ENCODE data around the gene DIS3L.
"Not testable (repeated sequence)": the region's sequence is repeated elsewhere in the genome, so short reads cannot be mapped to it uniquely, and the experiment has no call there.

Gene DIS3L

DNA sequence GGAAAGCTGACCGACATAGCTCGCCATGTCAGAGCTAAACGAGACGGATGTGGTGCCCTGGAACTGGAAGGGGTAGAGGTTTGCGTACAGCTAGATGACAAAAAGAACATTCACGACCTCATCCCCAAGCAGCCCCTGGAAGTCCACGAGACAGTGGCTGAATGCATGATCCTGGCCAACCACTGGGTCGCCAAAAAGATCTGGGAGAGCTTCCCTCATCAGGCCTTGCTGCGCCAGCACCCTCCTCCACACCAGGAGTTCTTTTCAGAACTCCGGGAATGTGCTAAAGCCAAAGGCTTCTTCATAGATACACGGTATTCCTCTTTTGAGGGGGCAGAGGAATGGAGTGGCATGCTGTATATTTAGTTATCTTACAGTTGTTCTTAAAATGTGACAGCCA is 32.7 kb downstream of the DIS3L start:
- Histone ChIP-seq H3K4me3 (ENCODE audit: low read depth, low read length) (no peak overlapping the region), H3K27me3 (ENCODE audit: control insufficient read depth, insufficient read depth, low read length) (no peaks in the 10 kb centered on the region), H3K9me3 (ENCODE audit: control insufficient read depth, insufficient read depth, low read length) (no peaks in the 10 kb centered on the region), H3K9ac (ENCODE audit: low read depth, low read length) (no peak overlapping the region), H3K27ac (ENCODE audit: low read depth, low read length) (no peak overlapping the region), H3K36me3 (ENCODE audit: control insufficient read depth, insufficient read depth, low read length) (peaks cover 79% of the 10 kb centered on the region), H3K4me1 (ENCODE audit: control insufficient read depth, insufficient read depth, low read length) (no peaks in the 10 kb centered on the region)

DNA sequence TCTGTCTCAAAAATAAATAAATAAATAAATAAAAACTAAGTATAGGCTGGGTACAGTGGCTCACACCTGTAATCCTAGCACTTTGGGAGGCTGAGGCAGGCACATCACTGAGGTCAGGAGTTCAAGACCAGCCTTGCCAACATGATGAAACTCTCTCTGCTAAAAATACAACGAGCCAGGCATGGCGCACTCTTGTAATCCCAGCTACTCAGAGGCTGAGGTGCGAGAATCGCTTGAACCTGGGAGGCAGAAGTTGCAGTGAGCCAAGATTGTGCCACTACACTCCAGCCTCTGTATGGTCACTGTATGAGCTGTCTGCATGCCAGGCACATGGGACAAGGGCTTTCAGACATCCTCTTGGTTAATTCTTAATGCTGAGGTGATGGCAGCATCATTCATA is 34.4 kb downstream of the DIS3L start:
- no peaks in the 10 kb centered on the region for H3K27me3 ChIP-seq (ENCODE audit: control insufficient read depth, insufficient read depth, low read length)
- no peak overlapping the region for H3K9ac ChIP-seq (ENCODE audit: low read depth, low read length)
- peaks cover 84% of the 10 kb centered on the region for H3K36me3 ChIP-seq (ENCODE audit: control insufficient read depth, insufficient read depth, low read length)
- H3K9me3 ChIP-seq (ENCODE audit: control insufficient read depth, insufficient read depth, low read length), result no peaks in the 10 kb centered on the region
- H3K4me3 ChIP-seq (ENCODE audit: low read depth, low read length), result no peak overlapping the region
- H3K27ac ChIP-seq (ENCODE audit: low read depth, low read length), result no peak overlapping the region
- no peaks in the 10 kb centered on the region for H3K4me1 ChIP-seq (ENCODE audit: control insufficient read depth, insufficient read depth, low read length)

DNA sequence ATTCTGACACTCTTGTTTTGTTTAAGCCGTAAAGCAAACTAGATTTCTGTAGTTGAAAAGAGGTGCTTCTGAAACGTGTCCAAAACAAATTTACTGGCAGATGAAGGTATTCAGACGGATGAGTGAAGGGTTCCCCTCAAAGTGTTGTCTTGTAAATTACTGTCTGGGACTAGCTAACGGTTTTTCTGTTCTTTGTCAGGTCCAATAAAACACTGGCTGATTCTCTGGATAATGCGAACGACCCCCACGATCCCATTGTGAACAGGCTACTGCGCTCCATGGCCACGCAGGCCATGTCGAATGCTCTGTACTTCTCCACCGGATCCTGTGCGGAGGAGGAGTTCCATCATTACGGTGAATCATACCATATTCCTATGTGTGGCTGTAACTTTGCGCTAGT is 35.4 kb downstream of the DIS3L start:
- no peak overlapping the region for H3K9ac ChIP-seq (ENCODE audit: low read depth, low read length)
- no peaks in the 10 kb centered on the region for H3K4me1 ChIP-seq (ENCODE audit: control insufficient read depth, insufficient read depth, low read length)
- no peaks in the 10 kb centered on the region for H3K9me3 ChIP-seq (ENCODE audit: control insufficient read depth, insufficient read depth, low read length)
- H3K4me3 ChIP-seq (ENCODE audit: low read depth, low read length), result no peak overlapping the region
- H3K27me3 ChIP-seq (ENCODE audit: control insufficient read depth, insufficient read depth, low read length), result no peaks in the 10 kb centered on the region
- H3K27ac ChIP-seq (ENCODE audit: low read depth, low read length), result no peak overlapping the region
- peaks cover 82% of the 10 kb centered on the region for H3K36me3 ChIP-seq (ENCODE audit: control insufficient read depth, insufficient read depth, low read length)

DNA sequence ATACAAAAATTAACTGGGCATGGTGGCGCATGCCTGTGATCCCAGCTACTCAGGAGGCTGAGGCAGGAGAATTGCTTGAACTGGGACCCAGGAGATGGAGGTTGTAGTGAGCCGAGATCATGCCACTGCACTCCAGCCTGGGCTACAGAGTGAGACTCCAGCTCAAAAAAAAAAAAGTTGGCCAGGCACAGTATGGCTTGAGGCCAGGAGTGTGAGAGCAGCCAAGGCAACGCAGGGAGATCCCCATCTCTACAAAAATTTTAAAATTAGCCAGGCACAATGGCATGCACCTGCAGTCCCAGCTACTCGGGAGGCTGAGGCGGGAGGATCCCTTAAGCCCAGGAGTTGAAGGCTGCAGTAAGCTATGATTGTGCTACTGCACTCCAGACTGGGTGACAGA is 55.2 kb downstream of the DIS3L start:
- H3K9ac ChIP-seq (ENCODE audit: low read depth, low read length); H3K4me1 ChIP-seq (ENCODE audit: control insufficient read depth, insufficient read depth, low read length); H3K27me3 ChIP-seq (ENCODE audit: control insufficient read depth, insufficient read depth, low read length); H3K27ac ChIP-seq (ENCODE audit: low read depth, low read length); H3K4me3 ChIP-seq (ENCODE audit: low read depth, low read length); H3K9me3 ChIP-seq (ENCODE audit: control insufficient read depth, insufficient read depth, low read length): not testable (repeated sequence)
- peaks cover 65% of the 10 kb centered on the region for H3K36me3 ChIP-seq (ENCODE audit: control insufficient read depth, insufficient read depth, low read length)

DNA sequence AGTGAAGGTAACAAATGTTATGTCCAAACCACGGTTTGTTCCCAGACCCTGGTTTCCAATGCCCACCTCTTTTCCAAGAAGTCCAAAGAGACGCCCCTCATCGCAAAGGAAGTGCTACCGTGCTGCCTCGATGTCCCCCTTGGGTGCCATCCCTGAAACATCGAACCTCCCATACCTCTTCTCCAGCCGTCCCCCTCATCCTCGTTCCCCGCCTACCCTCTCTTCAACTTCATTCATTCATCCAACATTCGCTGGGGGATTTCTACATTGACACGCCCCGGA is 62.6 kb downstream of the DIS3L start:
- H3K9ac ChIP-seq (ENCODE audit: low read depth, low read length), result peak overlapping the region; percentile 94
- H3K27me3 ChIP-seq (ENCODE audit: control insufficient read depth, insufficient read depth, low read length), result no peaks in the 10 kb centered on the region
- H3K27ac ChIP-seq (ENCODE audit: low read depth, low read length), result peak overlapping the region; percentile 77
- H3K9me3 ChIP-seq (ENCODE audit: control insufficient read depth, insufficient read depth, low read length), result no peaks in the 10 kb centered on the region
- 0 out of 2 replicates have a peak, but pooled peaks cover 6% of the 10 kb centered on the region for H3K4me1 ChIP-seq (ENCODE audit: control insufficient read depth, insufficient read depth, low read length)
- H3K36me3 ChIP-seq (ENCODE audit: control insufficient read depth, insufficient read depth, low read length), result peaks cover 18% of the 10 kb centered on the region
- peak overlapping the region; percentile 97 for H3K4me3 ChIP-seq (ENCODE audit: low read depth, low read length)

DNA sequence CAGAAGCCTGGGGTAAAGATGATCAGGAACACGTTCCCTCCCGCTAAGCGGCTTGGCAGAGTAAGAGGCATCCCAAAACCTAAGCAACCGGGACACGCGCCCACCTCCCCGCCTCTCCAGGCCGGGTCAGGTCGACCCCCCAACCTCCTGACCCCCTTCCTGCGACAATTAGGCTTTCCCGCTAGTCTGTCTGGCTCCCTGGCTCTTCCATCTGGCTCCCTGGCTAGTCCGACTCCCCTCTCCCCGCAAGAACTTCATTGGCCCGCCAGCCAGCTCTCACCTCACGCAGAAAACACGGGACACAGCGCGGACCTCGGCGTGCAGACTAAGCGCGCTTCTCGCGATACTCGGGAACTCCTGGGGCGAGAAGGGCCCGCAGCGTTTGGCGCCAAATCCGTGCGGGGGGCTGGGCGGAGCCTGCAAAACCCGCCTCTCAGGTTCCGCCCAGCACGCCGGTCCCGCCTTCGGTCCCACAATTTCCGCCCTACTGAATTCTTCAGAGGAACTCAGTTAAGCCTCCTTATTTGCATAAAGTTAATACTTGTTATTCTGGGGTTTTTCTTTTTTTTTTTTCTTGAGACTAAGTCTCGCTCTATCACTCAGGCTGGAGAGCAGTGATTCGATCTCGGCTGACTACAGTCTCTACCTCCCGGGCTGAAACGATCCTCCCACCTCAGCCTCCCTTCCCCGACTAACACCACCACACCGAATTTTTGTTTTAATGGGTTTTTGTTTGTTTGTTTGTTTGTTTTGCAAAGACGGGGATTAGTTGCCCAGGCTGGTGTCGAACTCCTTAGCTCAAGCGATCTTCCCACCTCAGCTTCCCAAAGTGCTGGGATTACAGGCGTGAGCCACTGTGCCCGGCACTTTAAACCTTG is 63.2 kb downstream of the DIS3L start, which contains the start of gene TIPIN:
TIPIN (minus strand) TSS at position 327 of the 878 bp plus-strand sequence. CDS start 3,738 bp downstream, outside the sequence.
- 0 out of 2 replicates have a peak, but pooled peaks cover 6% of the 10 kb centered on the region for H3K4me1 ChIP-seq (ENCODE audit: control insufficient read depth, insufficient read depth, low read length)
- H3K27ac ChIP-seq (ENCODE audit: low read depth, low read length), result peak within 1 kb of the TSS; percentile 77
- no peaks in the 10 kb centered on the region for H3K9me3 ChIP-seq (ENCODE audit: control insufficient read depth, insufficient read depth, low read length)
- H3K4me3 ChIP-seq (ENCODE audit: low read depth, low read length), result peak within 1 kb of the TSS; percentile 97
- peak within 1 kb of the TSS; percentile 94 for H3K9ac ChIP-seq (ENCODE audit: low read depth, low read length)
- no peaks in the 10 kb centered on the region for H3K27me3 ChIP-seq (ENCODE audit: control insufficient read depth, insufficient read depth, low read length)
- H3K36me3 ChIP-seq (ENCODE audit: control insufficient read depth, insufficient read depth, low read length), result peaks cover 13% of the 10 kb centered on the region

DNA sequence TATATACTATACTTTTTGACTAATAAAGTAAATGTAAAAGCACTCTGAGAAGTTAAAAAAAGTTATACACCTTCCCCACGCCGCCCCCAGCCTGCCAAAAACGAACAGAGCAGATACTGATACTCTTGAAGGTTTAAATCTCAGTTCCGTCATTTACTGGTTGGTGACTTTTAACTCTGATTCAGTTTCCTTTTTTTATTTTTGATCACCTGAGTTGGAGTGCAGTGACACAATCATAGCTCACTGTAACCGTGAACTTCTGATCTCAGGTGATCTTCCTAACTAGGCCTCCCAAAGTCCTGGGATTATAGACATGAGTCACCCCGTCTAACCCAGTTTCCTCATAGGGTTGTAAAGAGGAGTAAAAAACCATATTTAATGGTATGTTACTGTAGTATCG is 66.4 kb downstream of the DIS3L start:
- Histone ChIP-seq H3K4me1 (ENCODE audit: control insufficient read depth, insufficient read depth, low read length) (0 out of 2 replicates have a peak, but pooled peaks cover 6% of the 10 kb centered on the region), H3K4me3 (ENCODE audit: low read depth, low read length) (no peak overlapping the region), H3K27me3 (ENCODE audit: control insufficient read depth, insufficient read depth, low read length) (no peaks in the 10 kb centered on the region), H3K9me3 (ENCODE audit: control insufficient read depth, insufficient read depth, low read length) (no peaks in the 10 kb centered on the region), H3K9ac (ENCODE audit: low read depth, low read length) (no peak overlapping the region), H3K36me3 (ENCODE audit: control insufficient read depth, insufficient read depth, low read length) (no peaks in the 10 kb centered on the region), H3K27ac (ENCODE audit: low read depth, low read length) (no peak overlapping the region)

DNA sequence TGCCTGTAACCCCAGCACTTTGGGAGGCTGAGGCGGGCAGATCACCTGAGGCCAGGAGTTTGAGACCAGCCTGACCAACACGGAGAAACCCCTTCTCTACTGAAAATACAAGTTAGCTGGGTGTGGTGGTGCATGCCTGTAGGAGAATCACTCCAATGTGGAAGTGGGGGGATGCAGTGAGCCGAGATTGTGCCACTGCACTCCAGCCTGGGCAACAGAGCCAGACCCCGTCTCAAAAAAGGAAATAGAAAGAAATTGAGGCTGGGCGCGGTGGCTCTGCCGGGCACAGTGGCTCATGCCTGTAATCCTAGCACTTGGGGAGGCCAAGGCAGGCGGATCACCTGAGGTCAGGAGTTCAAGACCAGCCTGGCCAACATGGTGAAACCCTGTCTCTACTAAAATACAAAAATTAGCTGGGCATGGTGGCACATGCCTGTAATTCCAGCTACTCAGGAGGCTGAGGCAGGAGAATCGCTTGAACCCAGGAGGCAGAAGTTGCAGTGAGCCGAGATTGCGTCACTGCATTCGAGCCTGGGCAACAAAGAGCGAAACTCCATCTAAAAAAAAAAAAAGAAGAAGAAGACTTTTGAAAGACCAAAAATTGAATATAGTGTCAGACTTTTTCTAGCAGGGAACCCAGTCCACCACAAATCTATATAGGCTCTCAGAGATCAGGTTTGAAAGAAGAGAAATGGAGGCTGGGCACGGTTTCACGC is 68.5 kb downstream of the DIS3L start:
- H3K4me1 ChIP-seq (ENCODE audit: control insufficient read depth, insufficient read depth, low read length); H3K36me3 ChIP-seq (ENCODE audit: control insufficient read depth, insufficient read depth, low read length); H3K27ac ChIP-seq (ENCODE audit: low read depth, low read length); H3K4me3 ChIP-seq (ENCODE audit: low read depth, low read length); H3K9me3 ChIP-seq (ENCODE audit: control insufficient read depth, insufficient read depth, low read length); H3K9ac ChIP-seq (ENCODE audit: low read depth, low read length); H3K27me3 ChIP-seq (ENCODE audit: control insufficient read depth, insufficient read depth, low read length): not testable (repeated sequence)

DNA sequence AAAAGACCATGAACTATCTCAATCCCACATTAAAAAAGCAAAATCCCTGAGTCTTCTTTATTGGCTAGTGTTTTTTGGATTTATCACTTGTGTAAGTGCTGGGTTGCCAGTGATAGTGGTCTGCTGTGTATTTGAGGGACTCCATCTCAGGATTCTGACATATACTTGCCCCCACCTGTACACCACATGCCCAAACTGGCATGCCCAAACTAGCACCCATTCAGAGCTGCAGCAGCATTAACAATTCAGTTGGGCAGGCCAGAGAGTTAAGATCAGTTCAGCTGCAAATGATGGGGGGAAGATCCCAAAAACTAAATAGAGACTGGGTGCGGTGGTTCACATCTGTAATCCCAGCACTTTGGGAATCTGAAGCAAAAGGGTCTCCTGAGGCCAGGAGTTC is 69.4 kb downstream of the DIS3L start:
- Histone ChIP-seq H3K9me3 (ENCODE audit: control insufficient read depth, insufficient read depth, low read length) (no peaks in the 10 kb centered on the region), H3K27me3 (ENCODE audit: control insufficient read depth, insufficient read depth, low read length) (no peaks in the 10 kb centered on the region), H3K4me3 (ENCODE audit: low read depth, low read length) (no peak overlapping the region), H3K4me1 (ENCODE audit: control insufficient read depth, insufficient read depth, low read length) (no peaks in the 10 kb centered on the region), H3K27ac (ENCODE audit: low read depth, low read length) (no peak overlapping the region), H3K9ac (ENCODE audit: low read depth, low read length) (no peak overlapping the region), H3K36me3 (ENCODE audit: control insufficient read depth, insufficient read depth, low read length) (no peaks in the 10 kb centered on the region)

DNA sequence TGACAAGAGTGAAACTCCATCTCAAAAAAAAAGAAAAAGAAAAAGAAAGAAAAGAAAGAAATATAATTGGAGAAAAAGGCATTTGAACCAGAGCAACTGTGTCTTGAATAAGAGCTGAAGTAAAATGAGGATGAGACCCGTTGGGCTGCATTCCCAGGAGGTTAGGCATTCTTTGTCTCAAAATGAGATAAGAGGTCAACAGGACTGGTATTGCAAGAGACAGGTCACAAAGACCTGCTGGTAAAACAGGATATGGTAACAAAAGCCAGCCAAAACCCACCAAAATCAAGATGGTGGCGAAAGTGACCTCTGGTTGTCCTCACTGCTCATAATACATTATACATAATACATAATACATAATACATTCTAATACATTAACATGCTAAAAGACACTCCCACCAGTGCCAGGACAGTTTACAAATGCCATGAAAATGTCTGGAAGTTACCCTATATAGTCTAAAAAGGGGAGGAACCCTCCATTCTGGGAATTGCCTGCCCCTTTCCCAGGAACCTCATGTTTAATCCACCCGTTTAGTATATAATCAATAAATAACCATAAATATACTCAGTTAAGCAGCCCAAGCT is 71.7 kb downstream of the DIS3L start:
- Histone ChIP-seq H3K4me1 (ENCODE audit: control insufficient read depth, insufficient read depth, low read length) (peaks cover 6% of the 10 kb centered on the region), H3K36me3 (ENCODE audit: control insufficient read depth, insufficient read depth, low read length) (no peaks in the 10 kb centered on the region), H3K4me3 (ENCODE audit: low read depth, low read length) (no peak overlapping the region), H3K9me3 (ENCODE audit: control insufficient read depth, insufficient read depth, low read length) (no peaks in the 10 kb centered on the region), H3K27me3 (ENCODE audit: control insufficient read depth, insufficient read depth, low read length) (no peaks in the 10 kb centered on the region), H3K27ac (ENCODE audit: low read depth, low read length) (no peak overlapping the region), H3K9ac (ENCODE audit: low read depth, low read length) (no peak overlapping the region)
